Keratinocyte (primary cell): ENCODE data around the gene THOC2.
"Not testable (repeated sequence)": the region's sequence is repeated elsewhere in the genome, so short reads cannot be mapped to it uniquely, and the experiment has no call there.

Experiments
- CTCF ChIP-seq, 3 experiments: IDR thresholded peaks in 1 of 3; conservative IDR thresholded peaks in 1 of 3; optimal IDR thresholded peaks in 1 of 3; 2 replicates in 2 of 3; 3 replicates in 1 of 3; pipeline versions ENCODE3 to v1.5.1; 2011; ENCODE audit warnings: low read length in 3 of 3, mild to moderate bottlenecking in 3 of 3, moderate library complexity in 2 of 3, control low read depth in 1 of 3, inconsistent platforms in 1 of 3; ENCODE audit not compliant: insufficient read depth in 2 of 3; ENCODE audit errors: extremely low read depth in 1 of 3
- EZH2 ChIP-seq: IDR thresholded peaks from one replicate; pipeline ENCODE4 v1.6.1; 2012; ENCODE audit warnings: inconsistent platforms, mild to moderate bottlenecking, low read length, moderate library complexity

GRCh38 chrX:123663720-123664119 is 69.1 kb downstream of the THOC2 start:
- not testable (repeated sequence) for TF ChIP-seq CTCF (optimal IDR thresholded peaks at IDR 0.05 in 1 of 3, IDR thresholded peaks at IDR 0.05 in 1 of 3, conservative IDR thresholded peaks at IDR 0.05 in 1 of 3; ENCODE audit: extremely low read depth in 1 of 3, insufficient read depth in 2 of 3, low read length in 3 of 3); EZH2
